GM23248 (cell line): ENCODE measurements around the gene KCNJ4. TPM values are rescaled to one million over a fixed set of nuclear protein-coding genes. Genes with fewer than 3 reads are reported as not detected.

Experiments
- DNase-seq: peaks from one replicate; pipeline ENCODE4 v3.0.0-alpha.2; 2015
- H2AFZ ChIP-seq: fragments of 200-600 bp; sonication (generic); 2 replicates; pipeline ENCODE4 v1.6.1; 2016; ENCODE audit warnings: antibody characterized with exemption
- H3F3A ChIP-seq: fragments of 200-600 bp; sonication (generic); 2 replicates; pipeline ENCODE4 v1.6.1; 2016; ENCODE audit warnings: mild to moderate bottlenecking, antibody characterized with exemption, mixed run types; ENCODE audit not compliant: insufficient read depth
- H3K27ac ChIP-seq: fragments of 200-600 bp; sonication (generic); 2 replicates; pipeline ENCODE4 v1.5.1; 2016; ENCODE audit warnings: mild to moderate bottlenecking
- H3K27me3 ChIP-seq: fragments of 200-600 bp; sonication (generic); replicated peaks from 2 replicates; pipeline ENCODE4 v1.6.1; 2016; ENCODE audit warnings: mild to moderate bottlenecking; ENCODE audit not compliant: insufficient read depth
- H3K36me3 ChIP-seq: fragments of 200-600 bp; sonication (generic); 2 replicates; pipeline ENCODE4 v1.6.1; 2016; ENCODE audit warnings: low read depth, mild to moderate bottlenecking
- H3K4me1 ChIP-seq: fragments of 200-600 bp; sonication (generic); 2 replicates; pipeline ENCODE4 v1.6.1; 2016; ENCODE audit warnings: mild to moderate bottlenecking; ENCODE audit not compliant: insufficient read depth
- H3K4me2 ChIP-seq: fragments of 200-600 bp; sonication (generic); one replicate; pipeline ENCODE4 v1.6.1; 2016; ENCODE audit warnings: mild to moderate bottlenecking; ENCODE audit not compliant: unreplicated experiment
- H3K4me3 ChIP-seq: fragments of 200-600 bp; sonication (generic); 2 replicates; pipeline ENCODE4 v1.5.1; 2016; ENCODE audit warnings: mild to moderate bottlenecking
- H3K79me2 ChIP-seq: fragments of 200-600 bp; sonication (generic); 2 replicates; pipeline ENCODE4 v1.6.1; 2016; ENCODE audit warnings: mild to moderate bottlenecking; ENCODE audit not compliant: insufficient read depth
- H3K9ac ChIP-seq: fragments of 200-600 bp; sonication (generic); 2 replicates; pipeline ENCODE4 v1.6.1; 2016; ENCODE audit warnings: mild to moderate bottlenecking
- H3K9me2 ChIP-seq: fragments of 200-600 bp; sonication (generic); 2 replicates; pipeline ENCODE4 v1.6.1; 2016; ENCODE audit warnings: mixed run types, mild to moderate bottlenecking, moderate library complexity; ENCODE audit not compliant: insufficient read depth
- H3K9me3 ChIP-seq: fragments of 200-600 bp; sonication (generic); one replicate; pipeline ENCODE4 v1.6.1; 2017; ENCODE audit warnings: low read depth
- H4K20me1 ChIP-seq: fragments of 200-600 bp; sonication (generic); 2 replicates; pipeline ENCODE4 v1.6.0; 2016; ENCODE audit not compliant: insufficient read depth
- EZH2 ChIP-seq: fragments of 200-600 bp; sonication (generic); IDR thresholded peaks from 2 replicates; pipeline ENCODE4 v1.6.1; 2018; ENCODE audit warnings: antibody characterized with exemption, mild to moderate bottlenecking; ENCODE audit not compliant: insufficient read depth, poor library complexity, severe bottlenecking
- EZH2phosphoT487 ChIP-seq: fragments of 200-600 bp; sonication (generic); IDR thresholded peaks from 2 replicates; pipeline ENCODE4 v1.6.1; 2018; ENCODE audit warnings: antibody characterized with exemption, moderate library complexity, mild to moderate bottlenecking, low read depth; ENCODE audit not compliant: insufficient read depth
- WGBS, 2 experiments: methylation state at CpG; one replicate each; pipeline ENCODE4 v1.1.6; 2015 to 2017; ENCODE audit warnings: low lambda C conversion rate in 2 of 2, low coverage in 1 of 2; ENCODE audit errors: missing lambda C conversion rate in 2 of 2; 5-methylcytosine and 5-hydroxymethylcytosine counted together
- in situ Hi-C: fragments of 300-500 bp; cut with MboI; formaldehyde crosslinking; loops from 2 replicates; pipeline ENCODE4 v1.15.0; 2020
- polyA plus RNA-seq: library from polyadenylated mRNA; unstranded; fragments of >200 nt; fragmentation: Nextera tagmentation; extraction: Ambion mirVana; gene quantifications from 2 replicates; pipeline ENCODE4 v1.2.1, GENCODE V29; 2016
- total RNA-seq: library from RNA; depleted of rRNA; stranded (reverse); fragments of >200 nt; shearing (Covaris generic); gene quantifications from 2 replicates; pipeline ENCODE4 v1.2.3, GENCODE V29; 2014; rRNA removed

The KCNJ4 gene
- total RNA-seq (not detected in 2 replicates), polyA plus RNA-seq (not detected in 2 replicates)

GRCh38 chr22:38455076-38455529 lies at the start of gene KCNJ4:
Gene KCNJ4, minus strand, starts transcription at chr22:38455199. Its CDS starts 27,067 bp downstream, at chr22:38428132.
- H2AFZ ChIP-seq, result peak within 1 kb of the TSS; percentile 45; the same call in 1 of the 2 replicates
- H3K4me2 ChIP-seq, result peak within 1 kb of the TSS; percentile 28
- in situ Hi-C loops, result no loop called here

GRCh38 chr22:38503021-38503420 lies 48.0 kb upstream of the KCNJ4 start:
- H3K9ac ChIP-seq, result peak overlapping the region; percentile 99
- in situ Hi-C loops, result no loop called here

More at GRCh38 chr22:38455076-38455529, at the start of gene KCNJ4:
- DNase-seq, result no peak
- H3K9me3 ChIP-seq, result no peaks in the 10 kb centered on the region
- no peaks in the 10 kb centered on the region for H3K79me2 ChIP-seq
- WGBS, 2 experiments, result 2 to 3% methylated on average over 12 to 58 of the region's 76 CpGs
- H3K4me3 ChIP-seq, result peak within 1 kb of the TSS; percentile 42; the same call in 1 of the 2 replicates
- H4K20me1 ChIP-seq, result no peaks in the 10 kb centered on the region
- no peak within 1 kb of the TSS for H3K27ac ChIP-seq
- no peaks in the 10 kb centered on the region for H3K36me3 ChIP-seq
- no peak for TF ChIP-seq EZH2phosphoT487
- TF ChIP-seq EZH2, result no peak
- H3K9me2 ChIP-seq, result no peaks in the 10 kb centered on the region
- peaks cover 60% of the 10 kb centered on the region for H3K27me3 ChIP-seq
- H3K4me1 ChIP-seq, result no peaks in the 10 kb centered on the region
- no peaks in the 10 kb centered on the region for H3F3A ChIP-seq
- no peak within 1 kb of the TSS for H3K9ac ChIP-seq

GRCh38 chr22:38501797-38502672 lies 47.0 kb upstream of the KCNJ4 start:
- in situ Hi-C loops, result no loop called here
- WGBS, 2 experiments, result 82 to 83% methylated on average over 10 of the region's 10 CpGs
- H3K9me2 ChIP-seq, result no peaks in the 10 kb centered on the region
- H3K9me3 ChIP-seq, result no peaks in the 10 kb centered on the region
- peaks cover 35% of the 10 kb centered on the region for H3K4me1 ChIP-seq
- H3K4me2 ChIP-seq, result peak overlapping the region; percentile 100
- peak overlapping the region; percentile 99 for H3K27ac ChIP-seq
- peak overlapping the region; percentile 99 for H3K9ac ChIP-seq
- peak overlapping the region; percentile 92 for H3K4me3 ChIP-seq
- H2AFZ ChIP-seq, result no peak overlapping the region
- TF ChIP-seq EZH2phosphoT487, result no peak
- TF ChIP-seq EZH2, result no peak
- H3K36me3 ChIP-seq, result peaks cover 56% of the 10 kb centered on the region
- DNase-seq, result no peak
- peaks cover 90% of the 10 kb centered on the region for H3K79me2 ChIP-seq
- peaks cover 59% of the 10 kb centered on the region for H3F3A ChIP-seq
- peaks cover 37% of the 10 kb centered on the region for H4K20me1 ChIP-seq
- no peaks in the 10 kb centered on the region for H3K27me3 ChIP-seq

More at GRCh38 chr22:38503021-38503420, 48.0 kb upstream of the KCNJ4 start:
- peaks cover 37% of the 10 kb centered on the region for H4K20me1 ChIP-seq
- no peaks in the 10 kb centered on the region for H3K9me2 ChIP-seq
- WGBS, 2 experiments, result 17 to 21% methylated on average over 4 of the region's 4 CpGs
- H3K79me2 ChIP-seq, result peaks cover 80% of the 10 kb centered on the region
- peaks cover 50% of the 10 kb centered on the region for H3K36me3 ChIP-seq
- H3K4me3 ChIP-seq, result peak overlapping the region; percentile 92
- H3K4me1 ChIP-seq, result peaks cover 35% of the 10 kb centered on the region
- peak overlapping the region; percentile 99 for H3K27ac ChIP-seq
- no peaks in the 10 kb centered on the region for H3K9me3 ChIP-seq
- H2AFZ ChIP-seq, result no peak overlapping the region
- peak overlapping the region; percentile 100 for H3K4me2 ChIP-seq
- TF ChIP-seq EZH2, result no peak
- no peak for TF ChIP-seq EZH2phosphoT487
- no peak for DNase-seq
- no peaks in the 10 kb centered on the region for H3K27me3 ChIP-seq
- peaks cover 59% of the 10 kb centered on the region for H3F3A ChIP-seq

- TF ChIP-seq EZH2 (no peak), EZH2phosphoT487 (no peak)
- H3K4me2 ChIP-seq, result no peak overlapping the region
- WGBS, 2 experiments, result 94 to 95% methylated on average over 3 of the region's 3 CpGs
- H3K4me1 ChIP-seq, result peaks cover 35% of the 10 kb centered on the region
- H2AFZ ChIP-seq, result no peak overlapping the region
- no peak overlapping the region for H3K9ac ChIP-seq
- H4K20me1 ChIP-seq, result peaks cover 20% of the 10 kb centered on the region
- H3K36me3 ChIP-seq, result peaks cover 83% of the 10 kb centered on the region
- peaks cover 100% of the 10 kb centered on the region for H3K79me2 ChIP-seq
- no peak for DNase-seq
- H3F3A ChIP-seq, result peaks cover 87% of the 10 kb centered on the region
- H3K9me3 ChIP-seq, result no peaks in the 10 kb centered on the region
- no peak overlapping the region for H3K27ac ChIP-seq
- no peak overlapping the region for H3K4me3 ChIP-seq
- H3K9me2 ChIP-seq, result no peaks in the 10 kb centered on the region
- in situ Hi-C loops, result no loop called here
- H3K27me3 ChIP-seq, result no peaks in the 10 kb centered on the region
Observed at GRCh38 chr22:38497869-38498268, 42.9 kb upstream of the KCNJ4 start.
